Epithelial cell of proximal tubule (primary cell): ENCODE results near the gene SH3PXD2A. TPM values are rescaled to one million over a fixed set of nuclear protein-coding genes. Genes with fewer than 3 reads are reported as not detected.
"Not testable (repeated sequence)": the region's sequence is repeated elsewhere in the genome, so short reads cannot be mapped to it uniquely, and the experiment has no call there.

Experiments
- DNase-seq: peaks from one replicate; pipeline ENCODE4 v3.0.0-alpha.2; 2011; ENCODE audit warnings: low read depth
- H3K4me3 ChIP-seq: 2 replicates; pipeline ENCODE4 v1.5.1; 2011; ENCODE audit warnings: low read depth, mild to moderate bottlenecking, low read length
- total RNA-seq: library from RNA; depleted of rRNA; stranded (reverse); fragments of >200 nt; gene quantifications from 2 replicates; pipeline ENCODE4 v1.2.3, GENCODE V29; 2015
- TF ChIP-seq, protein P1 (sequence below): conservative IDR thresholded peaks from 2 replicates; pipeline ENCODE4 v1.5.1; 2012; ENCODE audit warnings: low read depth, mild to moderate bottlenecking, low read length

SH3PXD2A gene
- total RNA-seq, 1 donor from 2014 or later = 5.8 TPM

DNA sequence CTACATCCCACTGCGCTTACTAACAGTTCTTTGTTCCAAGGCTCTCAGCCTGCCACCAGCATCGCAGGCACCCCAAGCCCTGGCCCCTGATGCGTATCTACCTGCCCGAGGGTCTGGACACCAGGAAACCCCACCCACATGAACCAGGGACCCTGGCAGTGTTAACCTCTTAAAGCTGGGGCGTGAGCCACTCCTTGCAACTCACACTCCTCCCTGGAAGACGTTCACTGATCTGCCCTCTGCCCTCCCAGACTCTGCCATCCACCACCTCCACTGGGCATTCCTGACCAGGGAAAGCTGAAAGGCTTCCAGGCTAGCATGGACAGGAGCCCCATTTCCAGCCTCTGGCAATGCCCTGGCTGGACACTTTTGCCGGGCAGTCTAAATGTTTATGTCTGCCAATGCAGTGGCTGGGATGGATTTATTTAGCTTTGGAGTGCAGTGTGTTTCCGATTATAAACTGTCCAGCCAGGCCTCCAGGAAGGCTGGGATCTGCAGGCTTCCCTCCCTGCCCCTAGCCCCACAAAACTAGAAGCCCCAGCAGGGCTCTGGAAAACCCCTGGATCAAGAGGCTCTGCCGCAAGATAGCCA is 244.4 kb downstream of the SH3PXD2A start:
- TF ChIP-seq, protein P1, sequence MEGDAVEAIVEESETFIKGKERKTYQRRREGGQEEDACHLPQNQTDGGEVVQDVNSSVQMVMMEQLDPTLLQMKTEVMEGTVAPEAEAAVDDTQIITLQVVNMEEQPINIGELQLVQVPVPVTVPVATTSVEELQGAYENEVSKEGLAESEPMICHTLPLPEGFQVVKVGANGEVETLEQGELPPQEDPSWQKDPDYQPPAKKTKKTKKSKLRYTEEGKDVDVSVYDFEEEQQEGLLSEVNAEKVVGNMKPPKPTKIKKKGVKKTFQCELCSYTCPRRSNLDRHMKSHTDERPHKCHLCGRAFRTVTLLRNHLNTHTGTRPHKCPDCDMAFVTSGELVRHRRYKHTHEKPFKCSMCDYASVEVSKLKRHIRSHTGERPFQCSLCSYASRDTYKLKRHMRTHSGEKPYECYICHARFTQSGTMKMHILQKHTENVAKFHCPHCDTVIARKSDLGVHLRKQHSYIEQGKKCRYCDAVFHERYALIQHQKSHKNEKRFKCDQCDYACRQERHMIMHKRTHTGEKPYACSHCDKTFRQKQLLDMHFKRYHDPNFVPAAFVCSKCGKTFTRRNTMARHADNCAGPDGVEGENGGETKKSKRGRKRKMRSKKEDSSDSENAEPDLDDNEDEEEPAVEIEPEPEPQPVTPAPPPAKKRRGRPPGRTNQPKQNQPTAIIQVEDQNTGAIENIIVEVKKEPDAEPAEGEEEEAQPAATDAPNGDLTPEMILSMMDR = no peak
- no peak for DNase-seq
- no peak overlapping the region for H3K4me3 ChIP-seq

GRCh38 chr10:103610083-103610472 is 245.3 kb downstream of the SH3PXD2A start:
- no peak overlapping the region for H3K4me3 ChIP-seq
- no peak for DNase-seq
- TF ChIP-seq, protein P1 = no peak

- no peak for DNase-seq
- no peak overlapping the region for H3K4me3 ChIP-seq
- TF ChIP-seq, protein P1 = no peak
These were observed 245.9 kb downstream of the SH3PXD2A start for GRCh38 chr10:103609231-103610082.

GRCh38 chr10:103608056-103608455 is 247.3 kb downstream of the SH3PXD2A start:
- DNase-seq, H3K4me3 ChIP-seq: not testable (repeated sequence)

GRCh38 chr10:103607051-103607450 is 248.3 kb downstream of the SH3PXD2A start:
- not testable (repeated sequence) for DNase-seq, H3K4me3 ChIP-seq

- DNase-seq, H3K4me3 ChIP-seq: not testable (repeated sequence)
These were observed 249.3 kb downstream of the SH3PXD2A start for GRCh38 chr10:103606097-103606438.

DNA sequence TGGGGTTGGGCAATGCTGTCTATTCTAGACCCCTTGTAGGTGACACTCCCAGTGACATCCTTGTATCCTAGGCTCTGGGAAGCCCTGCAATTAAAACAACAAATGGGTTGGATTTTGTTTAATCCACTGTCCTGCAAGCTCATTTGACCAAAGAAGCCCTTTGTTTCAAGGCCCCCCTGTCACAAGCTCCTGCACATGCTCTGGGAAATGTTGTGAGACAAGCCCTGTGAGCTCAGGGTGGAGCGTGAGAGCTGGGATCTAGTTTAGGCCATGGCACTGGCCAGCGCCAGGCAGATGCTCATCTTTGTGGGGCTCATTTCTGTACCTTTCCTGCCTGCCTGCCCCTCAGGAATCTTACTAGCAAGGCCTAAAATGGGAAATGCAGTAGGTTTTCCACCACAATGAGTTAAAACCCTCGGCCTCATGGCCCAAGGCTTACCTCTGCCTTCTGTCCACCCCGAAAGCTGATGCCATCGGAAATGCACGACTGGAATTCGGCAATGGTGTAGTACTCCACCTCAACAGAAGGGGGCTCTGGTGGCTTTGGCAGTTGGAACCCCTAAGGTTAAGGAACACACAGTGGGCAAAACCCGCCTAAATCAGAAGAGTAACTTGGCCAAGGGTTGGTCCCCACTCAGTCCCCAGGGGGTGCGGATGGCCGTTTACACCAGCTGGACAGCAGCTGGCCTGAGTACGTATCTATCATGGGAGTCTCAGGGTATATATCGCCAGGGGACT is 249.8 kb downstream of the SH3PXD2A start:
- H3K4me3 ChIP-seq = no peak overlapping the region
- TF ChIP-seq, protein P1 = peak; percentile 76
- DNase-seq = no peak

DNA sequence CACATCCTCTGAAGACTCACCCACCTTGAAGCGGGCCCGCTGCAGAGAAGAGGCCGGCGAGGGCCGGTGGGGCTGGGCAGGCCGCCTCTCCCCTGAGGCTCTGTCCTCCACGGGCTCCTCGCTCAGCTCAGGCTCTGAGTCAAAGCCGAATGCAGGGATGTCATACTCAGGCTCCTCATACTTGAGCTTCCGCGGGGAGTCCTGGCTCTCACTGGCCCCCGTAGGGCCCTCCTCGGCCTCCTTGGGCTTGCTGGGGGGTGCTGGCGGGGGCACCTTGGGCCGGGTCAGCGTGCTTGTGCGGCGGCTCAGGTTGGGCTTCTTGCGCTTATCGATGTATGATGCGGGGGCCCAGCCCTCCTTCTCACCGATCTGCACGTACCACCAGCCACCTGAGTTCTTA is 252.0 kb downstream of the SH3PXD2A start:
- H3K4me3 ChIP-seq = no peak overlapping the region
- TF ChIP-seq, protein P1 = no peak
- DNase-seq = no peak
